Lower leg skin (tissue), 3 donors: ENCODE results near the gene ARHGAP23.

Source experiments
- CTCF ChIP-seq, 3 donors: fragments of 450-650 bp; IDR thresholded peaks; one replicate each; pipeline ENCODE4 v1.5.1; 2016; ENCODE audit warnings: antibody characterized with exemption in 3 of 3, mild to moderate bottlenecking in 3 of 3, moderate library complexity in 2 of 3
- POLR2A ChIP-seq, 2 donors: fragments of 450-650 bp; IDR thresholded peaks; one replicate each; pipeline ENCODE4 v1.6.1; 2016 to 2017; ENCODE audit warnings: antibody characterized with exemption in 2 of 2, mild to moderate bottlenecking in 1 of 2, moderate library complexity in 1 of 2

GRCh38 chr17:38418062-38418692 lies 10.1 kb upstream of the ARHGAP23 start:
- TF ChIP-seq CTCF (IDR thresholded peaks at IDR 0.05) (no peak), POLR2A (IDR thresholded peaks at IDR 0.05) (no peak)
